Neuron (in vitro differentiated cells): Measurements from ENCODE around the gene EDN1.

Source experiments
- H2AFZ ChIP-seq: one replicate; pipeline ENCODE4 v1.6.1; 2013; ENCODE audit warnings: low read depth, mild to moderate bottlenecking, inconsistent platforms, low read length, moderate library complexity
- H3K27me3 ChIP-seq: one replicate; pipeline ENCODE4 v1.6.1; 2013; ENCODE audit warnings: low read length; ENCODE audit not compliant: insufficient read depth
- H3K36me3 ChIP-seq: one replicate; pipeline ENCODE4 v1.6.1; 2013; ENCODE audit warnings: low read length; ENCODE audit not compliant: insufficient read depth
- H3K4me1 ChIP-seq: one replicate; pipeline ENCODE4 v1.6.1; 2013; ENCODE audit warnings: low read length; ENCODE audit not compliant: insufficient read depth
- H3K4me3 ChIP-seq: 2 replicates; pipeline ENCODE4 v1.5.1; 2013; ENCODE audit warnings: mild to moderate bottlenecking, low read length, moderate library complexity
- H3K9me3 ChIP-seq: one replicate; pipeline ENCODE4 v1.6.1; 2013; ENCODE audit warnings: low read length

EDN1 gene

DNA sequence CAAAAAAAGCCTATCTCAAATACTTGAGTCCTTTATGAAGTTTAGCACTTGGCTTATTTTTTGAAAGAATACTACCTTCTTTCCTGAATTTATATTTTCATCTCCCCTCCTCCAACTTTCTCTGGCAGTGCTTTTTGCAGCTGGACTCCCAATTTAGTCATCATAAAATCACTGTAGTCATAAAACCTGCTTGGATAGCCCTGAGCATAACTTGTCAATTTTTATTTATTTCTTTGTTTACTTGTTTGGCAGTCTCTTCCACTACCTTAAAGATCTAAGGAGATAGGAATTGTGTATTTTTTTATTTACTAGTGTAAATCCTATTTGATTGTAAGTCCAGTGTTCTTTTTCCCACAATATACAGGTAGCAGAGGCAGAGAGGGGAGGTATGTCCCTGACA lies 11.2 kb upstream of the EDN1 start:
- no peaks in the 10 kb centered on the region for H3K36me3 ChIP-seq
- H3K4me3 ChIP-seq = no peak overlapping the region
- no peaks in the 10 kb centered on the region for H3K4me1 ChIP-seq
- H3K9me3 ChIP-seq = no peaks in the 10 kb centered on the region
- H3K27me3 ChIP-seq = peaks cover 2% of the 10 kb centered on the region
- H2AFZ ChIP-seq = no peak overlapping the region

DNA sequence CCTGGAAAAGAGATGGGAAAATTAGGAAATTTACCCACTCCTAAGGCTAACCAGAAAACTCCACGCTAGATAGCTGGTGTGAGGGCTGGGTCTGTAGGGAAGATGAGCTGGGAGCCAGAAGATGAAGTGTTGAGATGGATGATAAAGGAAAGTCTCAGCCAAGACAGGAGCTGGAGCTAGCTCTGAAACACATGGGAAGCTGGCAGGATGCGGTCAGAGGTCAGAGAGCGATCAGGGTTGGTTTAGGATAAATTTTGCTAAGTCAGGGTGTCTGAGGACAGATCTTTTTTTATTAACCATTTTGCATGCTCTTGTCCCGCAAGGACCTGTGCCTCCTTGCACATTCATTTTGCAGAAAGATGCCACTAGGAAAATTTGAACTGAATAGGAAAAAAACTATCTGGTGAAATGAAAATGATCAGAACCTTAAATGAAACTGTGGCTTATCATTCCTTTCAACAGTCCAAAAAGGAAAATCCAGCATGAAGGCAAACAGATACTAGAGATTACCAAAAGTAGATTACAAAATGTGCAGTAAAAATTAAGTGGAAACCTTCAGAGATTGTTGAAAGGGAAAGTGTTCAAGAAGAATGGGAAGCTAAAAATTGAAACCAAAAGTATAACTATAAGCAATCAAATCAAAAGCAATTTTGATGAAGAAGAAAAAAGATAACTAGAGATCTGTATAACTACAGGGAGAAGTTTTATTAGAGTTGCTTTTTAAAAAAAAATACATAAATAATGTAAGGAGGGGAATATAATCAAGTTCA lies 10.7 kb upstream of the EDN1 start:
- no peaks in the 10 kb centered on the region for H3K9me3 ChIP-seq

DNA sequence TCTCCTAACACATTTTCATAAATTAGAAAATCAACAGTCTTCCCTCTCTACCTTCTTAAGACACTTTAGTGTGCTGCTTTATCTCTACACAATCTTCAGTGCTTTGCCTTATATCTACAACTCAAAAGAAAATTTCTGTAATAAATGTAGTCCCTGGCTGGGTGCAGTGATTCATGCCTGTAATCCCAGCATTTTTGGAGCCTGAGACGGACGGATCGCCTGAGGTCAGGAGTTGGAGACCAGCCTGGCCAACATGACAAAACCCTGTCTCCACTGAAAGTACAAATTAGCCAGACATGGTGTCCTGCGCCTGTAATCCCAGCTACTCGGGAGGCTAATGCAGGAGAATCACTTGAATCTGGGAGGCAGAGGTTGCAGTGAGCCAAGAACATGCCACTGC lies 9.7 kb upstream of the EDN1 start:
- Histone ChIP-seq H3K27me3 (peaks cover 2% of the 10 kb centered on the region), H3K4me1 (no peaks in the 10 kb centered on the region), H3K4me3 (no peak overlapping the region), H3K9me3 (no peaks in the 10 kb centered on the region), H2AFZ (no peak overlapping the region), H3K36me3 (no peaks in the 10 kb centered on the region)

More for the DNA sequence above, 10.7 kb upstream of the EDN1 start:
- Histone ChIP-seq H3K36me3 (no peaks in the 10 kb centered on the region), H3K27me3 (peaks cover 2% of the 10 kb centered on the region), H3K4me3 (no peak overlapping the region), H3K4me1 (no peaks in the 10 kb centered on the region), H2AFZ (no peak overlapping the region)

DNA sequence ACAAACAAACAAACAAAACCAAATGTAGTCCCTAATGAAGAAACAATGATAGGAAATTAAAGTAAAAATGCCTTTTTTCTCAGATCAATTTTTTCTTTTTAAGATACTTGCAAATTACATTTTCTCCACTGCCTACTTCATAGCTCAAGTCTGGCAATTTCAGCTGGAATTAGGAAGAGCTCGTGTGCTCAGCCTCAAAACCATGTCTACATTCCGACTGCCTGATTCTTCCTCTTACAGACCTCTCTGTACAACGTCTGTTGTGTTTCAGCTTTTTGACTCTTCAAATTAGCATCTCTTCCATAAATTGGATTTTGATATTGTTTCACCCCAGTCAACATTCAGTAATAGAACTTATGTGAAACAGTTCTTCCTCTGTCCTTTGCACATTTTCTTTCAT lies 9.3 kb upstream of the EDN1 start:
- no peak overlapping the region for H2AFZ ChIP-seq
- H3K27me3 ChIP-seq = peaks cover 2% of the 10 kb centered on the region
- no peaks in the 10 kb centered on the region for H3K36me3 ChIP-seq
- no peak overlapping the region for H3K4me3 ChIP-seq
- no peaks in the 10 kb centered on the region for H3K4me1 ChIP-seq
- no peaks in the 10 kb centered on the region for H3K9me3 ChIP-seq

DNA sequence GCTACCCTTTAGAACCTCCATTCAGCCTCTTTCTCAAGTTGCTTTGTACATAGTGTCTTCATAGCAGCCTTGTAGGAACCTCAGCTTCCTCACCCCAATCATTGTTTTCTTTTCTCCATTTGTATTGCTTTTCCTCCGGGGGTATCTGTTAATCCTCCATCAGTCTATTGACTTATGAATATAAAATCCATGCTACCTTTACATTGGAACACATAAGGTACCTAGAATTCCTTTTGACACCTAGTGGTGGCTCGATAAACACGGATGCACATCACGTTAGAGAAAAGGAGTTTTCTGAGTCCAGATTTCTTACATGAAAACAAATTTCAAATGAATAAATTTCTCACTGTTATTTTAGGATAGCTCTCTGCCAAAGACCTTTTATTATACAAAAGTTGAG lies 6.3 kb upstream of the EDN1 start:
- no peaks in the 10 kb centered on the region for H3K9me3 ChIP-seq
- no peak overlapping the region for H3K4me3 ChIP-seq

DNA sequence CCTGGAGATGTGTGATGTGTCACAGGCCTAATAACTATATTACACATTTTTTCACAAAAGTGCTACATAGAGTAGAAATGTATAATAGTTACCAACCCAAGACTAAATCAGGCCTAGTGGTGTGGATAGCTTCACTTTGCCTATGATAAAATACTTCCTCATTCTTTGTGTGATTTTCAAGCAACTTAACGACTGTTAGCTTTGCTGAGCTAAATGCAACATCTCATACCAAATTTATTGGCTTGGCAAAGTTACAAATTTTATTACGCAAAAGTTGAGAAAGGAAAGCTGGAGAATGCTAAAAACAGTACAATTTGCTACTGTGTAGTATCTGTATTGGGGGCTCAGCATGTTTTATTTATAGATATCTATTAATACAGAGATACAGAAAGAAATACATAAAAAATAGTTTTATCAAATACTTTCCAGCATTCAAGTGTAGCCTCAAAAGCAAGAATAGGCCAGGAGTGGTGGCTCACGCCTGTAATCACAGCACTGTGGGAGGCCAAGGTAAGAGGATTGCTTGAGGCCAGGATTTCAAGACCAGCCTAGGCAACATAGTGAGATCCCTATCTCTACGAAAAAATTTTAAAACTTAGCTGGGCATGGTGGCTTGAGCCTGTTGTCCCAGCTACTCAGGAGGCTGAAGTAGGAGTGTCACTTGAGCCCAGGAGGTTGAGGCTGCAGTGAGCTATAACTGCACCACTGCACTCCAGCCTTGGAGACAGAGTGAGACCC lies 3.6 kb upstream of the EDN1 start:
- H2AFZ ChIP-seq = no peak overlapping the region
- peaks cover 10% of the 10 kb centered on the region for H3K27me3 ChIP-seq
- H3K4me1 ChIP-seq = peaks cover 13% of the 10 kb centered on the region
- no peaks in the 10 kb centered on the region for H3K36me3 ChIP-seq
- H3K9me3 ChIP-seq = no peaks in the 10 kb centered on the region
- no peak overlapping the region for H3K4me3 ChIP-seq

More for the DNA sequence above, 6.3 kb upstream of the EDN1 start:
- Histone ChIP-seq H3K27me3 (peaks cover 6% of the 10 kb centered on the region), H3K36me3 (no peaks in the 10 kb centered on the region), H2AFZ (no peak overlapping the region), H3K4me1 (no peaks in the 10 kb centered on the region)

DNA sequence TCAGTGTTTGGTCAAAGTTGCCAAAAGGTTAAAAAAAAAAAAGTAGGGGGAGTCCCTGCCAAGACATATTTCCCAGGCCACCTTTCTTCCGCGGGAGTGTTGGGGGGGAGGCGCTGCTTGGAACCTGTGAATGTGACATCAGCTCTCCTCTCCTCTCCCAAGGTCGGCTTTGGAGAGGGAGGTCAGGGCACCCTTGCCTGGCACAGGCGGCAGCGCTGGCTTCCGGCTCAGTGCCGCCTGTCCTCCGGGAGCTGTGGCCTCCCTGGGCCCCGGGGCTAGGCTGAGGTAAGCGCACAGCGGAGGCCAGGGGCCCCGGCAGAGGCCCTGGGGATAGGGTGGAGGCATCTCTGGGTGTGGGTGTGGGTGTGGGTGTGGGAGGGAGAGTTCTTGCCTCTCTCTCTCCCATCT lies 1.9 kb upstream of the EDN1 start:
- Histone ChIP-seq H2AFZ (no peak overlapping the region), H3K4me3 (no peak overlapping the region), H3K4me1 (peaks cover 13% of the 10 kb centered on the region), H3K9me3 (no peaks in the 10 kb centered on the region), H3K27me3 (peaks cover 11% of the 10 kb centered on the region), H3K36me3 (no peaks in the 10 kb centered on the region)

DNA sequence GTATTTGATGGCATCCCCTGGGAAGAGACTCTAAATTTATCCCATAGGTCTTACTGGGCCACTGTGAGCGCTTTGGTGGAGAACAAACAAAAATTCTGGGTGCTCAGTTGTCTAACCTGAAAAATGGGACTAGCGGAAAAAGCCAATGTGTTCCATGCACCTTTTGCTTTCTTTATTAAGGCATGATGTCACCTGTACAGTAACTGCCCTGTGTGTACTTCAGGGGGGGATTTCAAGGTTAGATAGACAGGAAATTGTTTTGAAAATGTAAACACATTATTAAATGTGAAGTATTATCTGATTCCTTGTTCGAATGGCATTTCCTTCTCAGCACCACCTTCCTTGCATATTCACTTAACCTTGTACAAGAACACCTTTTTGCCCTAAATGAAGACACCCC lies 1.2 kb upstream of the EDN1 start:
- Histone ChIP-seq H3K36me3 (no peaks in the 10 kb centered on the region), H3K4me1 (peaks cover 13% of the 10 kb centered on the region), H3K27me3 (peaks cover 11% of the 10 kb centered on the region), H3K9me3 (no peaks in the 10 kb centered on the region), H2AFZ (no peak overlapping the region), H3K4me3 (no peak overlapping the region)

DNA sequence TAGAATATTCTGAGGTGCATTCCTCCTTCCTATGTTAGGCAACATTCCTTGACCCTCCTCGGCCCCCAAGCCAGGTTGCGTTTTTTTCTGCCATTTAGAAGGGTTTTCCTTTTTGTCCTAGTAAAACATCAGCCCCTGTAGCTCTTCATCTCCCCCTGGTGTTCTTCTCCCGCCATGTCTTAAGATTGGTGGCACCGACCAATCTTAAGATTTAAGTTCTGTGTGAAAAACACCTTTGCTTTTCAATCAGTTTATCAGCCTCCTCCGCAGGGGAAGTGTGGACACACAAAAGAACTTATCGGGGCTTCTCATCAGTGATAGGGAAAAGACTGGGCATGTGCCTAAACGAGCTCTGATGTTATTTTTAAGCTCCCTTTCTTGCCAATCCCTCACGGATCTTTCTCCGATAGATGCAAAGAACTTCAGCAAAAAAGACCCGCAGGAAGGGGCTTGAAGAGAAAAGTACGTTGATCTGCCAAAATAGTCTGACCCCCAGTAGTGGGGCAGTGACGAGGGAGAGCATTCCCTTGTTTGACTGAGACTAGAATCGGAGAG lies 719 bp upstream of the EDN1 start:
- peaks cover 13% of the 10 kb centered on the region for H3K4me1 ChIP-seq
- H3K9me3 ChIP-seq = no peaks in the 10 kb centered on the region
- H3K36me3 ChIP-seq = no peaks in the 10 kb centered on the region
- H3K27me3 ChIP-seq = peaks cover 11% of the 10 kb centered on the region
- H3K4me3 ChIP-seq = peak overlapping the region; percentile 35
- peak overlapping the region; percentile 70 for H2AFZ ChIP-seq

DNA sequence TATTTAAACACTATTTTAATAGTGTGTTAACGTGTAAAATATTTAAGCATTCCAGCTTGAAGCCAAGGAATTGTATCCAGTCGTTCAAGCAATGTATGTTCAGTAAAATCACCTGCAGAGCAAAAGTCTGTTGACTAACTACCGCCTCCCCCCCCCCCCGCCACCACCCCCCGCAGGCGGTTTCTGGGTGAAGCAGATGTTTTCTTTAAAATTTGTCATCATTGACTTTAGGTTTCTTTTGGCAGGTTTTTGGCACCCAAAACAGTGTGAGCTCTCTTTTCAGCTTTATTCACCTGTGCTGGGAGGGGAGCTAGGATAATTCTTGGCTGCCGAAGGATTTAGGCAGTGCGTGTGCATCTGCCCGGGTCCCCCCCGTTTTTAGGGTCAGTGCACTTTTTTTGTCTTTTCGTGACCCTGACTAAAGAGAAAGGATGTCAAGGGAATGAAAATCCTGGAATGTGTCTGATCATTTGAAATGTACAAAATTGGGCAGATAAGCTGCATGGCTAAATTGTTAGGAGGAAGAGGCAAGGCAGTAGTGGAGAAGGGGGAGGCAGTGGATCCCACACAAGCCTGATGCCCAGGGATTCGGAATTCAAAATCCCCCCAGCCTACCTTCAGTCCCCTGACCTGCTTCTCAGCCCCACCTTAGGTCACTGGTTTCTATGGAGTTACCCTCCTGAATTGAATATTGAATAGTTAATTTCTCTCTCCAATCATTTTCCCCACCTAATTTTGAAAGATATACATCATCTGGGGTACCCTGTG lies 1.1 kb downstream of the EDN1 start:
- Histone ChIP-seq H3K4me3 (no peak overlapping the region), H3K36me3 (no peaks in the 10 kb centered on the region)

DNA sequence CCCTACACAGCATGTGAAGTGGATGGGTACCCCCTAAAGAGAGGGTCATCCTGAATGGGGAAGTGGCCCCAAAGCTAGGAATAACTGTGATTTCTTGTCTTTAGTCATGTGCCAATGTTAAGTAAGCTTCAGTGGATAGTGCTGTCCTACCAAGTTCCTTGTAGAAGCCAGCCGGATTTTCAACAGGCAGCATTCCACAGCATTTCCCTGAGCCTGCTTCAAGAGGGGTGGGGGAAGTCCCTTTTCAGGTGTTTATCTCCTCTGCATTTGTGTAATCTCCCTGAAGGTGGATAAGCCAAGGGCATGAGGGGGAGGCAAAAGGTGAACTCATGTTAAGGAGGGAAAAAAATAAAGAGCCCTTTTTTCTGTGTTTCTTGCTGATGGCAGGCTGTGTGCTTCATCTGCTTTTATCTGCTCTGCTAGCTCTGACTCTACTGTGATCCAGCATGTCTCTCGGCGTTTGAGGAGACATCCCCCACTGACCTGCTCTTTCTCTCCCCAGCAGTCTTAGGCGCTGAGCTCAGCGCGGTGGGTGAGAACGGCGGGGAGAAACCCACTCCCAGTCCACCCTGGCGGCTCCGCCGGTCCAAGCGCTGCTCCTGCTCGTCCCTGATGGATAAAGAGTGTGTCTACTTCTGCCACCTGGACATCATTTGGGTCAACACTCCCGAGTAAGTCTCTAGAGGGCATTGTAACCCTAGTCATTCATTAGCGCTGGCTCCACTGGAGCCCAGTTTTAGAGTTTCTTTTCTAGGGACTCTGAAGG lies 1.9 kb downstream of the EDN1 start:
- Histone ChIP-seq H3K36me3 (no peaks in the 10 kb centered on the region), H2AFZ (no peak overlapping the region), H3K9me3 (no peaks in the 10 kb centered on the region), H3K27me3 (peaks cover 11% of the 10 kb centered on the region), H3K4me1 (peaks cover 13% of the 10 kb centered on the region), H3K4me3 (no peak overlapping the region)

More for the DNA sequence above, 1.1 kb downstream of the EDN1 start:
- Histone ChIP-seq H2AFZ (no peak overlapping the region), H3K4me1 (peaks cover 13% of the 10 kb centered on the region), H3K9me3 (no peaks in the 10 kb centered on the region), H3K27me3 (peaks cover 11% of the 10 kb centered on the region)

DNA sequence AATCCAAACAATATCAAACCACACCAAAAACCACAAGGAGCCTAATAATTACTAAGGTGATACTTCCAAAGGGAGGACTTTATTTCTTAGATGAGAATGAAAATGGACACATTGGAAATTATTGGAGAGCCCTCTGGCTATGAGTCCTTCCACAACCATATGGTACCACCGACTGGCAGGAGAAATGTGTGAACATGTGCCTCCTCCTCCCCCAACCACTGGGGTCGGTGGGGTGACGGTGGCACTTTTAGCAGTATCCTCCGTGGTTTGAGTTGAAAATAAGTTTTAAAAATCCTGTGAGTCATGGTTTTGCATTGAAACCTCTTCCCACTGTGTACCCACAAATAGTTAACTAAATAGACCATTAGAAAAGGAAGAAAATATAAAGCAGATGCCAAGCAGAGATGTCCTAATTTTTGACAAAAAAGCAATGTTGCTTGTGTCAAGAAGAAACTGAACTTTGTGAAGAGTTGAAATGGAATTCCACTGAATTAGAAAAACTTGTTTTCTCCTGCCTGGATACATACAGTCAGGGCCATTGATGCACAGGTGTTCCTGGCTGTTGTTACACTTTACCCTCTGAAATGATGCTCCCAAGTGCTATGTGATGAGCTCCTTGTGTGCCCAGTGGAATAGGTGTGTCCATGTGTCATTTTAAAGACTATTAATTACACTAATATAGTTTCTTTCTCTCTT lies 3.2 kb downstream of the EDN1 start:
- no peaks in the 10 kb centered on the region for H3K9me3 ChIP-seq
- no peak overlapping the region for H2AFZ ChIP-seq
- peaks cover 13% of the 10 kb centered on the region for H3K4me1 ChIP-seq
- peaks cover 14% of the 10 kb centered on the region for H3K27me3 ChIP-seq
- H3K36me3 ChIP-seq = no peaks in the 10 kb centered on the region
- H3K4me3 ChIP-seq = no peak overlapping the region
